ENCODE results near the gene TRAP1.

TRAP1 gene

DNA sequence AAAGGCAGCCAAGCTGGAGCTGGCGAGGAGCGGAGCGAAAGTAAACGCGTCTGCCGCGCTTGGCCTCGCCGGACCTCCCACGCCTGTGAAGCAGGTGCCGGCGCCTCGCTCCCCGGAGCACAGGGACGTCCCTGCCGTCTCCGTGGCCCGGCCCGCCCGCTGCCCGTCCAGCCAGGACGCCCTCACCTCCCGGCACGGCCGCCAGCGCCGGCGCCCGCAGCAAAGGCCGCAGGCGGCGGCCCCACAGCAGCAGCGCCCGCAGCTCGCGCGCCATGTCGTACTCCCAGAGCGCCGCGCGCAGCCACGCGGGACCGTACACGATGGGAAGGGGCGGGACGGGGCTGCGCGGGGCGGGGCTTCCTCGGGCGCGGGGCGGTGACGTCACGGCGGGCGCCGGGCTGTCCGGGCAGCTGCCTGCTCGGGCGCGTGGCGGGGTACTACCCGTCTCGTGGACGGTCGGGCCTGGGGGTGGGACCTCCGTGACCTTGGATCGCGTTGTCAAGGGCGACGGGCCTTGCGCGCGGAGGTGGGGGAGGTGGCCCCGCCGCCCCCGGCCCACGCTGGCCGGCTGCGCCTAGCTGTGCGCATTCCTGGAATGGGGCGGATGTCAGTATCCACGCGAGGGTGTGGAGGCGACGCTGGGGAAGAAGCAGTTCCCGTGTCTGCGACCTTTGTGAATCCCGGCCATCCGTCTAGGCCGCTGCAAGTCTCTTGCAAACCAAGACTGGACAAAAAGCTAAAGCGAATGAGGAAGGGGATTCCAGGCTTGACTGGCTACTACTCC is at the start of gene TRAP1:
Gene TRAP1, minus strand, starts transcription at position 290 of the 784 bp plus-strand sequence. Its CDS starts 16 bp downstream, at position 274.
- DNase-seq = no peak

- no peak for DNase-seq
These were observed 48.9 kb upstream of the TRAP1 start for GRCh38 chr16:3766177-3766576.

- no peak for DNase-seq
These were observed 47.1 kb upstream of the TRAP1 start for GRCh38 chr16:3764409-3764808.

GRCh38 chr16:3762107-3762750 is 44.9 kb upstream of the TRAP1 start:
- no peak for DNase-seq

GRCh38 chr16:3761375-3762106 is 44.2 kb upstream of the TRAP1 start:
- no peak for DNase-seq

GRCh38 chr16:3760518-3760917 is 43.2 kb upstream of the TRAP1 start:
- no peak for DNase-seq

GRCh38 chr16:3759736-3760135 is 42.4 kb upstream of the TRAP1 start:
- DNase-seq = no peak

- no peak for DNase-seq
These were observed 38.8 kb upstream of the TRAP1 start for GRCh38 chr16:3756113-3756512.

DNA sequence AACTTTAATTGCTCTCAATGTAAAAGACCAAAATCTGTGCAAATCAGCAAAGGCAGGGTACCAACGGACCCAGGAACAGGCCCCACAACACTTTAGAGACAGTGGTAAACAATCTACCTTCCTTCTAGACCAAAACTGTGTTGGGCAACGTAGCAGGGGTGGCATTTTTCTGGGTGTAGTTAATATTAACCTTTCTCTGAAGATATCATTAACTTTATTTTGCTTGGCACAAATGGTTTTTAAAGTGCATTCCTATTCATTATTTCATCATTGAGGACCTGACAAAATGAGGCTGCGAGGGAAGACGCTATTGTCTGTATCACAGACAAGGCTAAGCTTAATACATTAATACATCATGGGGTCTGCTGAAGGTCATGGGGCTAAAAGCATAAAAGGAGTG is 37.9 kb upstream of the TRAP1 start:
- no peak for DNase-seq

GRCh38 chr16:3754772-3755171 is 37.4 kb upstream of the TRAP1 start:
- DNase-seq = no peak

- DNase-seq = no peak
These were observed 36.9 kb upstream of the TRAP1 start for GRCh38 chr16:3754081-3754703.

DNA sequence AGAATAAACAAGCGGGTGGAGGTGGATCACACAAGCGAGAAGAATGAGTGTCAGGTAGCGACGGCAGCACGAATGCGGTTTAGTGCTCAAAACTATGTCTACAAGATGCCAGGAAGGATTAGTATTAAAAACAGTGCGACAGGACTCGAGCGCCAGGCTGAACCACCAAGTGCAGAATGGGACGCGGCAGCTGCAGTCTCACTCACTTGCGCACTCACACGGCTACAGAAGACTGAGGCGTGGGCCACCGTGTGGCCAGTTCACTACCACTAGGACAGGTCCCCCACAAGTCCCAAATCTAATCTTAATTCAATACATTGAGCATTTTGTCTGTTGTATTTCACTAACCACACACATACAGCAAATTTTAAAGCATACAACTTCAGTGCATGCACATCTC is 35.7 kb upstream of the TRAP1 start:
- no peak for DNase-seq

- DNase-seq = no peak
These were observed 34.6 kb upstream of the TRAP1 start for GRCh38 chr16:3751878-3752277.

DNA sequence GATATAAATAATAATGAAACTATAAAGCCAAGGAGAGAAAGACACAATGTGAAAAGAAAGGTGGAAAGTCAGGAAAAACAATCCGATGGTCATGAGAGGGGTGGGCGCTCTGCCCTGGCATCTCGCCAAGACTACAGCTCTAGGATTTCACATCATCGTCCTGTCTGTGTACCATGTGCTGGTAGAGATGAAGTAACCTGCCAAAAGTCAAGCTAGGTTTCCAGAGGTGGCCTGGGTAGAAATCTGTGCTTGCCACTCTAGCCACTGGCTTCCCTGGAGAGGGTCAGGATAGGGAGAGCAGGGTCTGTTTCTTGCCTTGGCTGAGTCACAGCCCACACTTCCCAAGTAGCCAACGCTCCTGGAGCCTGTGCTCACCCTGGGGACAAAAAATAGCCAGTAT is 31.0 kb upstream of the TRAP1 start:
- no peak for DNase-seq

DNA sequence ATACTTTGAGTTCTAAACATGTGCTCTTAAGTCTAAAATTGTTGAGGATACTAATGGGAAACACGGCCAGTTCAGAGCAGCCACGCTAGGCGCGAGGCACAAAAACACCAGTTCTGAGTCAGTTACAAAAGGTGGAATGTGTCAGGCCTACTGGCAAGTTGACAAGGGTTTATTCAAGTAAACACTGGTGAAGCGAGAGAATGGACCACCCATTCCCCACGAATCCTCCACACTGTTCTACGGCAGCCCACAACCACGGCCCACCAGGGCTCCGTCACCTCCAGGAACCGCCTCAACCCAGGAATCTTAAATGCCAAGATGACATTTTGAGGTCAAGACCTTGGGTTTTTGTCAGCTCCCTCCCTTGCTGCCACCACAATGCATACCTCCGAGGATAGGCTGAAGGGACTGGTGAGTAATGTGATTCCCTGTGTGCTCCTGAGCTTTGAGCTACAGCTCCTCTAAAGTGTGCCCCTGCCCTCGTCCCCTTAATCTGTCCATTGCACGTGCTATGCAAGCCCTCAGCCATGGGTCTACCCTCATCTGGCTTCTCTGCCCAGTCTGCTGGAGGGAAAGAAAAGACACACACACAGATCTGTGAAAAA is 28.5 kb upstream of the TRAP1 start:
- no peak for DNase-seq

GRCh38 chr16:3744018-3744417 is 26.7 kb upstream of the TRAP1 start:
- DNase-seq = no peak

GRCh38 chr16:3740934-3741333 is 23.6 kb upstream of the TRAP1 start:
- DNase-seq = no peak

- no peak for DNase-seq
These were observed 22.9 kb upstream of the TRAP1 start for GRCh38 chr16:3740186-3740585.

GRCh38 chr16:3739636-3740035 is 22.3 kb upstream of the TRAP1 start:
- DNase-seq = no peak

GRCh38 chr16:3738541-3738940 is 21.2 kb upstream of the TRAP1 start:
- DNase-seq = no peak

- no peak for DNase-seq
These were observed 20.8 kb upstream of the TRAP1 start for GRCh38 chr16:3738128-3738527.

DNA sequence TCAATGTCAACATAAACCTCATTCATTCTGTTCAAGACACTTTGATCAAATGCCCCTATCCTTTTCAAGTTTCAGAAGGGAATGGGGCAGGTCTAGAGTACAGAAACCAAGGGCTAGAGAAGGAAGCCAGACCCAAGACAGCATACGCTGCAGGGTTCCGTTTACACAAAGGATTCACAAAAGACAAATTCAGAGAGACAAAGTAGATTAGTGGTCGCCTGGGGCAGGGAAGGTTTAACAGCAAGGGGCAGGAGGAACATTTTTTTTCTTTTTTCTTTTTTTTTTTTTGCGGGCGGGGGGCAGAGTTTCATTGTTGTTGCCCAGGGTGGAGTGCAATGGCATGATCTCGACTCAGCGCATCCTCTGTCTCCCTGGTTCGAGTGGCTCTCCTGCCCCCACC is 19.9 kb upstream of the TRAP1 start:
- DNase-seq = no peak

DNA sequence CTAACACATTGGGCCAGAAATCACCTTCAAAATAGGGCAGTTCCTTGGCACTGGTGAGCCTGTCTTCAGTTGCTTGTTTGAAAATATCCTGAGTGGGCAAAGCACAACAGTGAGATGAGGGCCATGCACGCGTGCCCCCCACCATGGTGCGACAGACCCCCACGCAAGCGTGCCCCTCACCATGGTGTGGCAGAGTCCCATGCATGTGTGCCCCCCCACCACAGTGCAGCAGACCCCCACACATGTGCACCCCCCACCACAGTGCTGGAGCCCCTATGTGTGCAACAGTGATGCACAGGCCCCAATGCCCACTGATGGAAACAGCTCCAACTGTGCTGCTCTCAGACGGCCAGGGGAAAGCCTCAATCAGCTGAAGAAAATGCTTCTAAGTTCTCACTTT is 18.8 kb upstream of the TRAP1 start:
- no peak for DNase-seq
